ENCODE measurements around the gene GREB1. TPM values are rescaled to one million over a fixed set of nuclear protein-coding genes. Genes with fewer than 3 reads are reported as not detected.

The GREB1 gene
- total and polyA plus RNA-seq, 2 of the 13 experiments (the other 11 are each of a cell fraction or from before 2014, with no cell fraction given): 31.3 to 61.2 TPM

- TF ChIP-seq ZNF142 (CRISPR knock-in tag; IDR thresholded peaks at IDR 0.05): peak; percentile 67; the same call in 1 of the 2 replicates
- TF ChIP-seq NR1H2 (CRISPR knock-in tag; IDR thresholded peaks at IDR 0.05; ENCODE audit: borderline replicate concordance, low read depth): no peak
- TF ChIP-seq FOXO1 (CRISPR knock-in tag; IDR thresholded peaks at IDR 0.05): peak; percentile 66; the same call in 1 of the 2 replicates
- no peak for TF ChIP-seq NFE2L1 (CRISPR knock-in tag; IDR thresholded peaks at IDR 0.05; ENCODE audit: borderline replicate concordance)
- TF ChIP-seq ZBTB3 (CRISPR knock-in tag; IDR thresholded peaks at IDR 0.05; ENCODE audit: borderline replicate concordance, low read depth): peak; percentile 99
- TF ChIP-seq ZNF510 (CRISPR knock-in tag; IDR thresholded peaks at IDR 0.05; ENCODE audit: low read depth): no peak; the same call in 1 of the 2 replicates
- no peak for TF ChIP-seq ADNP (CRISPR knock-in tag; IDR thresholded peaks at IDR 0.05)
- TF ChIP-seq HDAC2 (CRISPR knock-in tag; IDR thresholded peaks at IDR 0.05): peak; percentile 49; the same call in 1 of the 2 replicates
Measured at GRCh38 chr2:11506611-11506969, 27.3 kb upstream of the GREB1 start (continued).

Measured in HepG2 (cell line).